GM10248 (cell line): ENCODE results near the gene SCNN1G.

Experiments
- CTCF ChIA-PET: fragments of 300-600 bp; sonication (Branson Sonifier 250); formaldehyde crosslinking; extraction: SDS; loops from one replicate; lab custom pipeline; 2021; ENCODE audit warnings: antibody characterized with exemption; lab: Yijun Ruan, JAX
- POLR2A ChIA-PET: fragments of 350-650 bp; sonication (Branson Sonifier 250); formaldehyde crosslinking; extraction: SDS; loops from one replicate; lab custom pipeline; 2020; ENCODE audit warnings: antibody characterized with exemption; lab: Yijun Ruan, JAX
- DNase-seq: peaks from one replicate; pipeline ENCODE4 v3.0.0; 2012; ENCODE audit errors: extremely low spot score
- CTCF ChIP-seq: IDR thresholded peaks from 2 replicates; pipeline ENCODE4 v1.5.1; 2012; ENCODE audit warnings: mild to moderate bottlenecking, low read depth; ENCODE audit errors: extremely low read depth, missing control alignments, control extremely low read depth

SCNN1G gene

GRCh38 chr16:23255000-23255399 is 72.5 kb downstream of the SCNN1G start:
- ChIA-PET CTCF (no interaction called here), POLR2A (no interaction called here)
- TF ChIP-seq CTCF, result no peak
- DNase-seq, result no peak

GRCh38 chr16:23256440-23256839 is 73.9 kb downstream of the SCNN1G start:
- no peak for TF ChIP-seq CTCF
- ChIA-PET CTCF (no interaction called here), POLR2A (no interaction called here)
- no peak for DNase-seq

GRCh38 chr16:23257682-23258081 is 75.1 kb downstream of the SCNN1G start:
- no peak for TF ChIP-seq CTCF
- DNase-seq, result no peak
- CTCF ChIA-PET, result no interaction called here
- POLR2A ChIA-PET, result no interaction called here

- POLR2A ChIA-PET, result no interaction called here
- CTCF ChIA-PET, result no interaction called here
- TF ChIP-seq CTCF, result no peak
- no peak for DNase-seq
Observed at GRCh38 chr16:23258919-23259237, 76.3 kb downstream of the SCNN1G start.
